NCI-H748 (cell line): ENCODE measurements around the gene MAP1LC3B2.

Experiments
- DNase-seq: peaks from one replicate; lab custom pipeline; 2025; ENCODE audit not compliant: unreplicated experiment; lab: John Stamatoyannopoulos, UW

MAP1LC3B2 gene

DNA sequence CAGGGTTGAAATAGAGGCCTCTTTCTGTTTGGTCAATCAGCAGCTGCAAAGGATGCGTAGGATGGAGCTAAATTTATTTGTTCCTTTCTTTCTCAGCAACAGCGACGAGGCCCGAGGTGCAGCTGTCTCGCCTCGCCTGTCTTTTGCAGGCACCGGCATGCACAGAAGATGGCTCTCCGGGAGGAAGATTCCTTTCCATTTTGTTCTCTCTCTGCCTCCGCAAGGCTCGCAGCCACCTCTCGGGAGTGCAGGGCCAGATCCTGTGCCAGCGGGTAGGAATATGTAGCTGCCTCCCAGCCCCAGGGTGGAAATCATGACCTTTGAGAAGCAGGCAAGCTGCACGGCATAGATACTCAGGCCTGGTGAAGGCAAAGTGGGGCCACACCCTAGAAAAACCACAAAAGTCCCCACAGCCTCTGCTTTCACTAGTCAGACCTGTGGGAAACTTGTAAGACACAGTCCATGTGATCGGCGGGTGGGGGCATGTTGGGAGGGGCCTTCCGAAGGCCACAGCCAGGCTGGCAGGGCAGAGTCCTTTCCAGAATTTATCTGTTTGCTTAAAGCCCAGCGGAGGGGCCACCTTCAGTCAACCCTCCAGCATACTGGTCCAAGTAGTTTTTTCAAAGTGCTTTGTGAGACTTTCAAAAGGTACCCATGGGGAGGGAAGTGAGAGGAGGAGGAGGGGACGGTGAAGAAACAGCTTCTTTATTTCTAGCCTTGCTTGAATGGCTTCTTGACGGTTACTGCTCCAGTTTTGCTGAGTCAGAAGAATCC is at the start of gene MAP1LC3B2:
Gene MAP1LC3B2 (plus strand): TSS at position 220 of the 774 bp plus-strand sequence. CDS start 16,562 bp downstream, outside the sequence.
- DNase-seq = no peak

- DNase-seq = no peak
These were observed 45.2 kb upstream of the MAP1LC3B2 start for GRCh38 chr12:116513944-116514343.

DNA sequence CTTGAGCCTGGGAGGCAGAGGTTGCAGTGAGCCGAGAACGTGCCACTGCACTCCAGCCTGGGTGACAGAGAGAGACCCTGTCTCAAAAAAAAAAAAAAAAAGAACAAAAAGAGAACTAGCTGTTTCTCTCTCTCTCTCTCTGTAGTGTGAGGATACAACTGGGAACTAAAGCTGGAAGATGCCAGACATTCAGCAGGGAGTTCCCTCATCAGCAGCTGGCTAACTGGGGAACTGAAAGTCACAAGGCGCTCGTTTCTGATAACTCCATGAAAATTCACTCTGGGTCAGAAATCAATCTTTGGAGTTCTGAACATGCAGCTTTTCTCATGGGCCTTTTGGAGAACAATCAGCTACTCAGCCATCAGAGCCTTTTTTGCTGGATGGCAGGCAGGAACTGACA is 43.5 kb upstream of the MAP1LC3B2 start:
- no peak for DNase-seq

DNA sequence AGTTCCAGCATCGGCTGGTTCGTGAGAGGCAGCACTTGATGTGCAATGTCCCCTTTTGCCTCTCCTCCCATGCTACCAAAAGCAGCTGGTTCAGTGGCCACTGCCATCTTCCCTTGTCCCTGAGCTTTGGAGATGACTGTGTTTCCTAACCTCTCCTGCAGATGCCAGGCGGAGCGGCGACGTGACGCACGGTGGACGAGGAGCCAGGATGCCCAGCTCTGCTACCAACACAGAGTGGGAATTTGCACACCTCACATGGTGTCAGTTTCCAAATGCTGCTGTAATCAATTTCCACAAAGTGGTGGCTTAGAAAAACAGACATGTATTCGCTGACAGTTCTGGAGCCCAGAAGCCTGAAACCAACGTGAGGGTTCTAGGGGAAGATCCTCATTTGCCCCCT is 42.5 kb upstream of the MAP1LC3B2 start:
- no peak for DNase-seq

- DNase-seq = no peak
These were observed 41.6 kb upstream of the MAP1LC3B2 start for GRCh38 chr12:116517431-116518045.

GRCh38 chr12:116520225-116520760 is 38.9 kb upstream of the MAP1LC3B2 start:
- no peak for DNase-seq

GRCh38 chr12:116520801-116521471 is 38.2 kb upstream of the MAP1LC3B2 start:
- DNase-seq = no peak

- no peak for DNase-seq
These were observed 34.9 kb upstream of the MAP1LC3B2 start for GRCh38 chr12:116524311-116524710.

- DNase-seq = no peak
These were observed 34.2 kb upstream of the MAP1LC3B2 start for GRCh38 chr12:116524964-116525379.

GRCh38 chr12:116525418-116526001 is 33.7 kb upstream of the MAP1LC3B2 start:
- no peak for DNase-seq

DNA sequence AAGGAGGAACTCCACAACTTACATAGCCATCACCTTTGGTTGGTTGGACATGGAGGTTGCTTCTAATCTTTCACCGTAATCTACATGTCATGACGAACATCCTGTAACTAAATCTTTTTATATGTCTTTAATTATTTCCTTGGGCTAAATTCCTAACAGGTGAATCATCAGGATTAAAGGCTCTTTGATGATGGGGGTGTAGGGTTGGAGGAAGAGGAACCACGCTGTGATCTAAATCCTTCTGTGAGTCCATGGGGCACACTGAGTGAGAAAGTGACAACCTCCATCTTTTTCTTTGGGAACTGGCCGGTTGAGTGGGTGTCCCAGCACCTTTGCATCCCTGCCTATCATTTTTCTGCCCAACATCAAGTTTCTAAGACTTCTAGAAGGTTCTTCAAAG is 31.1 kb upstream of the MAP1LC3B2 start:
- DNase-seq = no peak

DNA sequence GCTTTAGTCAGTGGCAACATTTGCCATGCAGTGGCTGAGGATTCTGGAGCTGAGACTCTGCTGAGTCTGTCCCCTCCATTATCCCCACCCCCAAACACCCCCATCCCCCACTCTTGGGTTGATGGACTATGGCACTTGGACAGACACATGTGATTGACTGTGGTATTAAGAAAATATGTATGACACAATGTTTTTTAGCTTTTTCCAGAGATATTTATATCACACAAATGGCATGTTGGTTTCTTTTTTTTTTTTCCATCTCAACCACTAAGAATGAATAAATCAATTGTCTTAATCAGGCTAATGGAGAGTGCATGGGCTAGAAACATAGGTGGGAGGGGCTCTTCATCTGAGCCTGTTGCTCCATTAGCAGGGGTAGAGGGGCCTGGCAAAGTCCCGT is 30.7 kb upstream of the MAP1LC3B2 start:
- no peak for DNase-seq

- DNase-seq = peak; percentile 46
These were observed 30.1 kb upstream of the MAP1LC3B2 start for GRCh38 chr12:116529048-116529447.

DNA sequence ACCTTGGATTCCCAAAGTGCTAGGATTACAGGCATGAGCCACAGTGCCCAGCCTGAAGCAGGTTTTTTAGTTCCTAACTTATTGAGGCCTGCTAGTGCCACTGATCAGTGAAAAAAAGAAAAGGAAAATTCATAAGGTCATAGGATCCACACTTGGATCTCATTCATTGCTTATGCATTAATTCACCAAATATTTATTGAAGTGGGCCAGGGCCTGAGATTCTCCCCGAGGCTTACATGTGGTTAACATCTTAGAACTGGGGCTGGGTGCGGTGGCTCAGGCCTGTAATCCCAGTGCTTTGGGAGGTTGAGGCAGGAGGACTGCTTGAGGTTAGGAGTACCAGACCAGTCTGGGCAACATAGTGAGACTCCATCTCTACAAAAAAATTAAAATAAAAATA is 29.5 kb upstream of the MAP1LC3B2 start:
- no peak for DNase-seq

DNA sequence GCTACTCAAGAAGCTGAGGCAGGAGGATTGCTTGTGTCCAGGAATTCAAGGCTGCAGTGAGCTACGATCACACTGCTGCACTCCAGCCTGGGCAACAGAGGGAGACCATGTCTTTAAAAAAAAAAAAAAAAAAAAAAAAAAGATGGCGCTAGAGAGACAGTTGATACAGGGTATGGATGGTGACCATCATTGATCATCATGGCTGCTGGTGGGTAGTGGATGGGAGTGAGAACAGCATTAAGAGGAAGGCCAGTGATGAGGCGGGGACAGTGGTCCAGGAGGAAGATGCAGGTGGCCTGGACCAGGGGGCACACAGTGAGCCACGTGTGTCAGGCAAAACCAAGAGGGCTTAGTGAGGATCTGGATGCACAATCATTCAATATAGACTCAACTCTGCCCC is 26.8 kb upstream of the MAP1LC3B2 start:
- DNase-seq = no peak

- peak; percentile 70 for DNase-seq
These were observed 26.2 kb upstream of the MAP1LC3B2 start for GRCh38 chr12:116532986-116533342.

GRCh38 chr12:116533343-116534251 is 25.6 kb upstream of the MAP1LC3B2 start:
- peak; percentile 74 for DNase-seq

- DNase-seq = peak; percentile 46
These were observed 24.7 kb upstream of the MAP1LC3B2 start for GRCh38 chr12:116534311-116535121.

GRCh38 chr12:116535241-116535640 is 23.9 kb upstream of the MAP1LC3B2 start:
- no peak for DNase-seq
